ENCODE data around the gene MAN1A2.
"Not testable (repeated sequence)": the region's sequence is repeated elsewhere in the genome, so short reads cannot be mapped to it uniquely, and the experiment has no call there.

MAN1A2 gene

DNA sequence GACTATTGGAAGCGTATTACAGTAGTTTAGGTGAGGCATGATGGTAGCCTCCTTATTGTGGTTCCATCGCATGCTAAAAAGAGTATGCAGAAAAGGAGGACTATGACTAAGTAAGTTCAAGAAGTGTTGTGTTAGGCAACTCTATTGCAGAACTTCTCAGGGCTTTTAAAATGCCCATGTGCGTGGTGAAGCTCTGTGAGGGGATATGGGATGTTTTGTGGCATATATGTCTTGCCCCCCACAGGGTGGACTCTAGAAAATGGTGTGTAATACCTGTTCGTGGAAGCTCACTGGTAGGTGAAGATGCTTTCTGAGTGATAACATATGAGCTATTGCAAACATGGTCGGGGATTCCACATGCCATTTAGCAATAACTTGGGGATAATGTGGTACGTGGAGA, 31.7 kb downstream of the MAN1A2 start:
- no peak for DNase-seq (ENCODE audit: low read depth, low spot score)

DNA sequence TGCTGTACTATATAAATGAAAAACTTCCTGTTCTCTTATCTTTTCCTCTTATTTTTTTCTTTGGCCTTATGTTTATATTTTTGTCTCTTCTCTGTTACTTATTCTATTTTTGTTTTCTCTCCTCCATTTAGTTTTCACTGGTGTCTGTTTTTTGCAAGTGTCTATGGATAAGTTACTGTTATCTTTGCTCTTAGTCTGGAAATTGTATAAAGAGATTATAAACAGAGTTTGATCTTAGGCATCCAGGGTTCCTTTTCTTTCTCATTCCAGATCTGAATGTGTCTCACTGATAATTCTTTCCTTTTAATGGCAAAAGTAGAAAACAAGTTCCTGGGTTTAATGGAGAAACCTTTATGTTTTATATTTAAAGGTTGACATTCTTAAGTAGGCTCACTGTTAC, 34.5 kb downstream of the MAN1A2 start:
- no peak for DNase-seq (ENCODE audit: low read depth, low spot score)

DNA sequence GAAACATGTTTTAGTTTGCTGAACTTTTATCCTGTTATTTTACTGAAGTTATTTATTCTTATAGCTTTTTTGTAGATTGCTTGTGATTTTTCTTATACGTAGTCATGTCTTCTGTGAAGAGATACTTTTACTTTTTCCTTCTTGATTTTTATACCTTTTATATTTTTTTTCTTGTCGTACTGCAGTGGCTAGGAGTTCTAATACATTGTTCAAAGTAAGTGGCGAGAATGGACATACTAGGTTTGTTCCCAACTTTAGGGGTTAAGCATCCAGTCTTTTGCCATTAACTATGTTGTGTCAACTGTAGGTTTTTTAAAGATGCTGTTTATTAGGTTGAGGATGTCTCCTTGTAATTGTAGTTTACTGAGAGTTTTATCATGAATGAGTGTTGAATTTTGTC, 36.3 kb downstream of the MAN1A2 start:
- DNase-seq (ENCODE audit: low read depth, low spot score), result no peak

DNA sequence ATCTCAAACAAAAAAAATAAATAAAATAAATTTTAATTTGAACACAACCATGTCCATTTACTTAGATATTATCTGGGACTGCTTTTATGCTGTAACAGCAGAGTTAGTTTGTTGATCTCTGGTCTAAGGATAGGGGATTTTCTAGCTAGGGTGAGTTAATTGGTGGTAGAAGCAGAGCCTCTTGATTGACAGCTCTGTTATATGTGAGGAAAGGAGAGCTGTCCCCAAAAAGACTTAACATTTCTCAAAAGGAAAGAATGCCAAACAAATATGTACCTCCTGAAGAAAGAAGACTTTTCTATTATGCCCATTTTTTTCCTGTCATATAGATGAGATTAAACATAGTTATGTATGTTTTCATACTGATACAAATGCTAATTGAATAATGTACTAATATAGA, 37.8 kb downstream of the MAN1A2 start:
- DNase-seq (ENCODE audit: low read depth, low spot score), result no peak

DNA sequence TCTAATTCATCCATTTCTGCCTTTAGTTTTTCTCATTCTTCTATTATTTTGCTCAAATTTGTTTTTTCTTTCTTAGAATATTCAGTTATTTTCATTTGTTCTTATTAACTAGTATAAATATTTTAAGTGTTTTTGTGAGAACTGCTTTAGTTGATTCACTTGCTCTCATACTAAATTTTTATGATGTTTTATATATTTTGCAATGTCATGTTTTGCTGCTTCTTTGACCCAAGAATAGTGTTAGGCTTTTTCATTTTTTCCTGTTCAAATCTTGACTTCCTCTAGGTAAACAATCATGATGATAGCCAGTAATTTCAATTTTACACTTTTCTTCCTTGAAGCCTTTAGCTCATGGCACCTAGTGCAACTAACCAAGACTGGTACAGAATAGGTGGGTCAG, 45.2 kb downstream of the MAN1A2 start:
- DNase-seq (ENCODE audit: low read depth, low spot score), result no peak

DNA sequence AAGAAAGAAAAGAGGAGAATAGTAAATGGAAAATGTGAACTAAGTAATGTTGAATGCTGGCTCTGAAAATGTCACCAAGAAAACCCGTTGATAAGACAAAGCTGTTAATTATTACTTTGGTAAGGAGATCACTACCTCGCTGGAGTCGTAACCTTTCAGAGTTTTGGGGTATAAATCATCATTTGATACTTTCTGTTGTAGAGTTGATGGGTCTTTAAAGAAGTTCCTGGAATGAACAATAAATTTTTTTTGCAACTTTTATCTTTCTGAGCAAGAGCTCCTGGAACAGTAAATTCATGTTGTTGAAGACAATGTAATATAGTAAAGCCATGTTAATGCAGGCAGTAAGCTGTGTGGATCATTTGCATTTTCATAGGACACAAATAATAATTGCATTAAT, 46.2 kb downstream of the MAN1A2 start:
- no peak for DNase-seq (ENCODE audit: low read depth, low spot score)

DNA sequence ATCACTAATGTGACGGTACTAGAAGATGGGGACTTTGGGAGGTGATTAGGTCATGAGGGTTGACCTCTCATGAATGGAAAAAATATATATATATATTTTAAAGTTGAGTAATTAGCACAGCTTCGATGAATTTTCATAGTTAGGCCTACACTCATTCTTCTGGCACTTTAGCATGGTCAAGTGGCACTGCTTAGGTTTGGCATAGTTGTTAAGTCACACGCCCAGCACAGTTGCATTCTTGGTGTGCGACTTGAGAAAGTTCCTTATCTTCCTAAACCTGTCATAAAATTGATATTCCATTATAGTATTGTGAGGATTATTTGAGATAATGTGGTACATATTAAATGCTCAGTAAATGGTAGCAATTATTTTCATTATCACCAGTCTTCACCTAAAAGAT, 47.7 kb downstream of the MAN1A2 start:
- no peak for DNase-seq (ENCODE audit: low read depth, low spot score)

DNA sequence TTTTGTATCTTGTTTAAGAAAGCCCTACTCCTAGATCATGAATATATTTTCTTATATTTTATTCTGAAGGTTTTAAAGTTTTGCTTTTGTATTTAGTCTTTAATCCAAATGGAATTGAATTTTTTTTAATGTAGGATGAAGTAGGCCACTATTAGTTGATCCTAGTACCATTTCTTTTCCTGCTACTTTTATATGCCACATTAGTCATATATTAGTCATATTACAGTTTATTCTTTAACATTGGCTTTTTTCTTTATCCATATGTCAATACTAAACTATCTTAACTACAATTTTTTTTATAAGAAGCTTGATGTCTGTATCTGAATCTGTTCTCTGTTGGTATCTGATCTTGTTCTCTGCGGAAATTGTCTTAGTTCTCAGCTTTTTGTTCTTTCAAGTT, 48.8 kb downstream of the MAN1A2 start:
- no peak for DNase-seq (ENCODE audit: low read depth, low spot score)

DNA sequence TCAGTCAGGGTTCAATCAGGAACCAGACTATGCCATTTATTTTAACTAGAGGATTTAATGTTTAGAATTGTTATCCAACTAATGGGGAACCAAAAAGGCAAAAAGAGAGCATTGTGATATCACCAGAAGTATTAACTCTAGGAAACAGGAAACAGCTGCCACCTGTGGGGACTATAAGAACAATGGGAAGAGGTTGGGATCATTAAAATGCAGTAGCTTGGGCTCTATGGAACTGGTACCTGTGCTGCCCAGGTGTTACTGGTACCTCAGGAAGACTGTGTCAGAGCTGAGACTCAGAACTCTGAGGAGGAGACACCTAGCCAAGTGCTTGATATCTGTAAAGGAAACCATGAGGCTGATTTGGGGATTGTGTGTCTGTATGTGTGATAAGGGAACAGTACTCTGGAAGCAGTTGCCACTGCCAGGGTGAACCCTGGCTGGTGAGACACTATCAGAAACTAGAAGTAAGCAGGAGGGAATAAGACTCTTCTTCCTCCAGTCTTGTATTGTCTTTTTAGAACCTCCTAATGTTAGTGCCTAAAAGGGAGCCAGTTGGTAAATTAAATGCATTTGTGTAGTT, 49.4 kb downstream of the MAN1A2 start:
- DNase-seq (ENCODE audit: low read depth, low spot score), result no peak

DNA sequence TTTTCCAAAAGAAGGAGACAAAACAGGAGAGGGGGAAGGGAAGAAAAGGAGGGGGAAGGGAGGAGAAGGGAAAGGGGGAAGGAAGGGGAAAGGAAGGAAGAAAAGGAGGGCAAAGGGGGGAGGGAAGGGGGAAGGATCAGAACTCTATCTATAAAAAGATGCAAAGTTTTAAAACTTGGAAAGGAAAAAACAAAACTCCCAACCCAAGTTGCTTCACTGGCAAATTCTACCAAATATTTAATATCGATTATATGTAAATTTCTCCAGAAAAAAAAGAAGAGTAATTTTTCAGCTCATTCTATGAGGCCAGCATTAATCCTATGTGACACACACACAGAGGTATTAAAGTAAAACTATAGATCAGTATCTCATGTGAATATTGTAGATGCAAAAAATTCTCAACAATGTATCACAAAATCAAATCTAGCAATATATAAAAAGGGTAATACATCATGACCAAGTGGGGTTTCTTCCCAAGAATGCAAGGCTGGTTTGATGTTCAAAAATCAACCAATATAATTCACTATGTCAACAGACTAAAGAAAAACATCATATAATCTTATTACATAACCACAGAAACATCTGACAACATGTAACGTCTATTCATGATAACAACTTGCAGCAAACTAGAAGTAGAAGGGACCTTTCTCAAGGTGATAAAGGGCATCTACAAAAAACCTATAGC, 57.9 kb downstream of the MAN1A2 start:
- DNase-seq (ENCODE audit: low read depth, low spot score), result no peak

DNA sequence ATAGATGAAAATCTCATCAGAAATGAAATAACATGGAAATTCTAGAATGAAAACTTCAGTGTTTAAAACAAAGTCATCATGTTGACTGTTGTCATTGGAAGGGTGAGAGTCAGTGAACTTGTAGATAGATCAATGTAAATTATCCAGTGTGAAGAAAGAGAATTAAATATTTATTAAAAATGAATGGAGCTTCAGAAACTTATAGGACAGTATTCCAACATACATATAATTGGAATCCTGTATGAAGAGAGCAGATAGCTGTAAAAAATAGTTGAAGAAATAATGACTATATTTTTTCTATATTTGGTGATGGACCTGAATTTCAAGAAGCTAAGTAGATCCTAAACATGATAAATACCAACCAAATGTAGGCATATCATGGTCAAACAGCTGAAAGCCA, 60.0 kb downstream of the MAN1A2 start:
- no peak for DNase-seq (ENCODE audit: low read depth, low spot score)

DNA sequence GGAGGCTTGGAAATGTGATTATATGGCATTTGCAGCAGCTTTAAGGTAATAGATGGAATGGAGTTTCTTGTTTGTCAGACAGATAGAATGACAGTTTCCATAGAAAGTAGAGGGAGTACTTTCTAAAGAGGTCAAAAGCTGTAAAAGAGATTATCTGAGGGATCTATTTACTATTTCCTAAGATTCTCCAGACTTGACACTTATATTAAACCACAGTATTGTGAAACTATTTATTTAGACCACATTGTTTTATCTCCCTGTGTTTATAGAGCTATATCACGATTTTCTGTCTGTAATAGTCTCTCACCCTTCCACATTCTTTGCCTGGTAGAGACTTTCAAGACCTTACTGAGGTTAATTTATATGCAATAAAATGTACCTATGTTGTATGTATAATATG, 66.7 kb downstream of the MAN1A2 start:
- no peak for DNase-seq (ENCODE audit: low read depth, low spot score)

DNA sequence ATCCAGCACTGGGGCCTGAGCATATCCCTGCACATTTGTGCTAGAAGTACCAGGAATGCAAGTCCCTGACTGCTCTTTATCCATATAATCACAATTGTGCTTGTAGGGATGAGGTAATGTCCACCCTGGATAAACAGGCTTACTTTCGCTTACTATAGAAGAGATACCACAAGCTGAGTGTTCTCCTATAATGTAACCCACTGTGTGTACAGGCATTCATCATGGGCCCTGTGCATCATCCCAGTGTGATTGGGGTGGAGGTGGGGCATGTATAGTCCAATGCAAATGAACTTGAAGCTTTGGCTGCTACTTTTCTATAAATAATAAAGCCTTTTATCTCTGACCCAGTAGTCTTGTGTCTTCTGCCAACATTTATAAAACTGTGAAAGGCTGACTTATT, 69.3 kb downstream of the MAN1A2 start:
- DNase-seq (ENCODE audit: low read depth, low spot score), result no peak

DNA sequence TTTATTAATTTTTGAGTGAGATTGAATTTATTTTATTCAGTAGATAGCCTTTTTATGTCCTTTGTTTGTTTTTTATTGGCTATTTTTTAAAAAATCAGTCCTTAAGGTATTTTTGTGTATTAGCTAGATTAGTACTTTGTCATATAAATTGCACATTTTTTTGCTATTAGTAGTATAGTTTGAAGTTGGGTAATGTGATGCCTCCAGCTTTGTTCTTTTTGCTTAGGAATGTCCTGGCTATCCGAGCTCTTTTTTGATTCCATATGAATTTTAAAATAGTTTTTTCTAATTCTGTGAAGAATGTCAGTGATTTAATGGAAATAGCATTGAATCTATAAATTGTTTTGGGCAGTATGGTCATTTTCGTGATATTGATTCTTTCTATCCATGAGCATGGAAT, 80.4 kb downstream of the MAN1A2 start:
- DNase-seq (ENCODE audit: low read depth, low spot score), result no peak

DNA sequence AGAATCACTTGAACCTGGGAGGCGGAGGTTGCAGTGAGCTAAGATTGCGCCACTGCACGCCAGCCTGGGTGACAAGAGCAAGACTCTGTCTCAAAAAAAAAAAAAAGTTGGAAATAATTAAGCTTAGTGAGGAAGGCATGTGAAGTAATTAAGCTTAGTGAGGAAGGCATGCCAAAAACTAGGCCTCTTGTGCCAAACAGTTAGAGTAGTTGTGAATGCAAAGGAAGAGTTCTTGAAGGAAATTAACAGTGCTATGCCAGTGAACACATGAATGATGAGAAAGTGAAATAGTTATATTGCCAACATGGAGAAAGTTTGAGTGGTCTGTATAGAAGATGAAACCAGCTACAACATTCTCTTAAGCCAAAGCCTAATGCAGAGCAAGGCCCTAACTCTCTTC, 85.0 kb downstream of the MAN1A2 start:
- no peak for DNase-seq (ENCODE audit: low read depth, low spot score)

DNA sequence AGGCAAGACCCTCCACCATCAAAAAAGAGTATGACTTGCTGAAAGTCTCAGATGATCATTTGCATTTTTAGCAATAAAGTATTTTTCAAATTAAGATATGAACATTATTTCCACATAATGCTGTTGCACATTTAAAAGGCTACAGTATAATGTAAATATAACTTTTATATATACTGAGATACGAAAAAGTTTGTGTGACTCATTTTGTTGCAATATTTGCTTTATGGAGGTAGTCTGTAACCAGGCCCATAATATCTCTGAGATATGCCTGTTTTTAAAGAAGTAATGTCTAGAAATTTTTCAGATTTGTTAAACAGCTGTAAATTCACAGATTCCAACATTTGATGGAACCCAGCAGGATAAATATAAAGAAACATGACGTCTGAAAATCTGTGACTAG, 86.7 kb downstream of the MAN1A2 start:
- DNase-seq (ENCODE audit: low read depth, low spot score), result no peak

DNA sequence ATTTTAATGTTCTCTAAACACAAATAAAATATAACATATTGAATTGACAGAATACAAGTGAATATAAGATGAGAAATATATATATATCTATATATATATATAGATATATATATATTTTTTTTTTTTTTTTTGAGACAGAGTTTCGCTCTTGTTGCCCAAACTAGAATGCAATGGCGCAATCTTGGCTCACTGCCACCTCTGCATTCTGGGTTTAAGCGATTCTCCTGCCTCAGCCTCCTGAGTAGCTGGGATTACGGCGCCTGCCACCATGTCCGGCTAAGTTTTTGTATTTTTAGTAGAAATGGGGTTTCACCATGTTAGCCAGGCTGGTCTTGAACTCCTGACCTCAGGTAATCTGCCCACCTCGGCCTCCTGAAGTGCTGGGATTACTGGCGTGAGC, 91.2 kb downstream of the MAN1A2 start:
- not testable (repeated sequence) for DNase-seq (ENCODE audit: low read depth, low spot score)

DNA sequence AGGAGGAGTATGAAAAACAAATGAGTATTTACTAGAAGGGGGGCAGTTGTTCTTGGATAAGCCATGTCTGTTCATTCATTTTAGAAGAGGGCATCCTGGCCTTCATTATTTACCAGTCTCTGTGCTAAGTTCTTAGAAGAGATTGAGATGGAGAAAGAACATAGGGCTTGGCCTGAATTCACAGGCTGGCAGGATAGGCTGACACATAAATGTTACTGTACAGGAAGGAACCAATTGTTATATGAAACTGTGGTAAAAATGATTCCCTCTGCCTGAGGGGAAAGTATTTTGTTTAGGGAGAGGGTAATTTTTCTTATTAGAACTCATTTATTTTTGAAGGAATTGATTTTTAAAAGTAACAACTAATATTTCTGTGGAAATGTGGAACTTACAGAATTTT, 99.5 kb downstream of the MAN1A2 start:
- no peak for DNase-seq (ENCODE audit: low read depth, low spot score)

DNA sequence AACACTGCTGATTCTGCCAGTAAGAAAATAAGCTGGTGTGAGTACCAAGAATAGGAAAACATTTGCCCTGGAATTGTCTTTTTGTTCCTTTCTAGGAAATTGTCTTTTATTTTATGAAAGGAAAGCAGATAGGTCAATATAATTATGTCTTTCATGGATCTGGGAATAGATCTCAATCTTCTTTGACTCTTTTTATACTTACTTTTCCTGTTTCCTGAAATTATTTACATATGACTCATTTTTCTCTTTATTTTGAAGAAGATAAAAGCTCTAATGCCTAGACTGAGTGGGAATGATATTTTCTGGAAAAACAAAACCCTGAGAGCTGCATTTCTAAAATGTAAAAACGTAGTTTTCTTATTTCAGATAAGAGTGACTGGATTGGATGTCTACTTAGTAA, 100.1 kb downstream of the MAN1A2 start:
- no peak for DNase-seq (ENCODE audit: low read depth, low spot score)

DNA sequence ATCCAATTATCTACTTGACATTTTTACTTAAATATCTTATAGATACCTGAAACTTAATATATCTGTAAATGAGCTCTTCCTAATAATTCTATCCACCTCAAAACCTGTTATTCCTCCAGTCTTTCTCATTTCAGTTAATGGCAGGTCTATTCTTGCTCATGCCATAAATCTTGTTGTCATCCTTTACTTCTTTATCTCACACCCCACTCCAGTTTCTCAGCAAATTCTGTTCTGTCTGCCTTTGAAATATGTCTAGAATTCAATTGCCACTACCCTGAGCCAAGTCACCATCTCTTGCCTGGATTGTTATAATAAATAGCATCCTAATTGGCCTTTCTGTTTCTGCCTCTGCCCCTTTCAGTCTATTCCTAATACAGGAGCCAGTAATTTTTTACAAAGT, 105.8 kb downstream of the MAN1A2 start:
- DNase-seq (ENCODE audit: low read depth, low spot score), result no peak

DNA sequence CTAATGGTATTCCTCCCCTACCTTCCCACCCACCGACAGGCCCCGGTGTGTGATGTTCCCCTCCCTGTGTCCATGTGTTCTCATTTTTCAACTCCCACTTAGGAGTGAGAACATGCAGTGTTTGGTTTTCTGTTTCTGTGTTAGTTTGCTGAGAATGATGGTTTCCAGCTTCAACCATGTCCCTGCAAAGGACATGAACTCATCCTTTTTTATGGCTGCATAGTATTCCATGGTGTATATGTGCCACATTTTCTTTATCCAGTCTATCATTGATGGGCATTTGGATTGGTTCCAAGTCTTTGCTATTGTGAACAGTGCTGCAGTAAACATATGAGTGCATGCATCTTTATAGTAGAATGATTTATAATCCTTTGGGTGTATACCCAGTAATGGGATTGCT, 108.2 kb downstream of the MAN1A2 start:
- DNase-seq (ENCODE audit: low read depth, low spot score), result not testable (repeated sequence)

DNA sequence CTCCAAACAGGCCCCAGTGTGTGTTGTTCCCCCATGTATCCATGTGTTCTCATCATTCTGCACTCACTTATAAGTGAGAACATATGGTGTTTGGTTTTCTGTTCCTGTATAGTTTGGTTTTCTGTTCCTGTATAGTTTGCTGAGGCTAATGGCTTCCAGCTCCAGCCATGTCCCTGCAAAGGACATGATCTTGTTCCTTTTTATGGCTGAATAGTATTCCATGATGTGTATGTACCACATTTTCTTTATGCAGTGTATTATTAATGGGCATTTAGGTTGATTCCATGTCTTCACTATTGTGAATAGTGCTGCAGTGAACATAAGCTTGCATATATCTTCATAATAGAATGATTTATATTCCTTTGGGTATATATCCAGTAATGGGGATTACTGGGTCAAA, 111.8 kb downstream of the MAN1A2 start:
- DNase-seq (ENCODE audit: low read depth, low spot score), result no peak

DNA sequence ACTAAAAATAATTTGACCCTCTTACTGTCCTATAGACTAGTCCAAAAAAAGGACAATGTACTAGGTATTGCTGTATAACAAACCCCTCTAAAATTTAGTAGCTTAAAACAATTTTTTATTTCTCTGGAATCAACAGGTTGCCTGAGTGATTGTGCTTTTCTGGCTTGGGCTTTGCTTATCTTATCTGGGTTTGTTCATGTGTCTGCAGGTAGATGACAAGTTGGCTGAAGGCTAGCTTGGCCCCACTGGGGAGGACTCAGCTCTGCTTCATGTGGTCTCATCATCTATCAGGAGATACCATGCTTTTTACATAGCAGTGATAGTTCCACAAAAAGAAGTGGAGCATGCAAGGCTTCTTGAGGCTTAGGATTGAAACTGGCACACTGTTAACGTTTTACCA, 114.2 kb downstream of the MAN1A2 start:
- DNase-seq (ENCODE audit: low read depth, low spot score), result no peak

DNA sequence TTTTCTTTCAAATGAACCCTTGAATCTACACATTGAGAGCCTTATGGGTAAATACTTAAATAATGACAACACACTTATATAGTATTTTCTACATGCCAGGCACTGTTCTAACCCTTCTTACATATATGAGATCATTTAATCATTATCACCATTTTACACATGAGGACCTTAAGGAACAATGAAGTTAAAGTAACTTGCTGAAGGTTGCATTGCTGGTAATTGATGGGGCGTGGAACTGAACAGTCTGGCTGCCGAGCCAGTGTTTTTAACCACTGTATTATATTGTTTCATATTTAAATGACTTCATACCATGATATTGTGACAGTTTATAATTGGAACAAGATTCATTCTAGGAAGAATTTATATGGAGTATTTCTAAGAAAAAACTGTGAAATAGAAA, 126.7 kb downstream of the MAN1A2 start:
- no peak for DNase-seq (ENCODE audit: low read depth, low spot score)

Measured in brain pericyte (primary cell).